WTC11 (cell line): ENCODE results near the gene ARHGEF10L.

Experiments used
- CTCF ChIP-seq: fragments of 200-600 bp; IDR thresholded peaks from 2 replicates; pipeline ENCODE4 v1.8.0; 2022; ENCODE audit warnings: antibody characterized with exemption
- E2F4 ChIP-seq: sonication (generic); formaldehyde crosslinking; IDR thresholded peaks from 2 replicates; pipeline ENCODE4 v1.8.1; 2022; ENCODE audit warnings: low read depth, mild to moderate bottlenecking, moderate library complexity, missing genetic modification reagents, borderline replicate concordance
- ESRRA ChIP-seq: sonication (generic); formaldehyde crosslinking; IDR thresholded peaks from 2 replicates; pipeline ENCODE4 v1.8.1; 2022; ENCODE audit warnings: mild to moderate bottlenecking, missing genetic modification reagents, borderline replicate concordance
- GTF2I ChIP-seq: fragments of 250-450 bp; sonication (Bioruptor Pico); conservative IDR thresholded peaks from 2 replicates; pipeline ENCODE4 v1.4.0; 2021; ENCODE audit warnings: mild to moderate bottlenecking
- MAX ChIP-seq: sonication (generic); formaldehyde crosslinking; IDR thresholded peaks from 2 replicates; pipeline ENCODE4 v1.8.0; 2022; ENCODE audit warnings: mild to moderate bottlenecking, missing genetic modification reagents
- MXD4 ChIP-seq: fragments of 250-450 bp; sonication (Bioruptor Pico); IDR thresholded peaks from 2 replicates; pipeline ENCODE4 v1.8.0; 2021; ENCODE audit warnings: mild to moderate bottlenecking, moderate library complexity, borderline replicate concordance
- NR2C2 ChIP-seq: sonication (generic); formaldehyde crosslinking; IDR thresholded peaks from 2 replicates; pipeline ENCODE4 v1.8.0; 2022; ENCODE audit warnings: mild to moderate bottlenecking, missing genetic modification reagents
- RELA ChIP-seq: sonication (generic); formaldehyde crosslinking; IDR thresholded peaks from 2 replicates; pipeline ENCODE4 v1.8.1; 2022; ENCODE audit warnings: missing genetic modification reagents, mild to moderate bottlenecking, borderline replicate concordance

GRCh38 chr1:17540255-17541001 is 930 bp downstream of the ARHGEF10L start:
- no peak for TF ChIP-seq GTF2I (CRISPR knock-in tag)
- no peak for TF ChIP-seq CTCF
- TF ChIP-seq MAX, result no peak
- no peak for TF ChIP-seq NR2C2 (CRISPR knock-in tag)
- no peak for TF ChIP-seq E2F4 (CRISPR knock-in tag)
- TF ChIP-seq RELA, result no peak; the same call in 1 of the 2 replicates
- no peak for TF ChIP-seq ESRRA (CRISPR knock-in tag)
- no peak for TF ChIP-seq MXD4 (CRISPR knock-in tag)
